GM23248 (cell line): Measurements from ENCODE around the gene NECAP2. TPM values are rescaled to one million over a fixed set of nuclear protein-coding genes. Genes with fewer than 3 reads are reported as not detected.
A peak's percentile ranks its signal among the peaks of the same experiment; 100 is the strongest.
"Not testable (repeated sequence)": the region's sequence is repeated elsewhere in the genome, so short reads cannot be mapped to it uniquely, and the experiment has no call there.

Source experiments
- DNase-seq: peaks from one replicate; pipeline ENCODE4 v3.0.0-alpha.2; 2015
- H2AFZ ChIP-seq: fragments of 200-600 bp; sonication (generic); 2 replicates; pipeline ENCODE4 v1.6.1; 2016; ENCODE audit warnings: antibody characterized with exemption
- H3F3A ChIP-seq: fragments of 200-600 bp; sonication (generic); 2 replicates; pipeline ENCODE4 v1.6.1; 2016; ENCODE audit warnings: mild to moderate bottlenecking, antibody characterized with exemption, mixed run types; ENCODE audit not compliant: insufficient read depth
- H3K27ac ChIP-seq: fragments of 200-600 bp; sonication (generic); 2 replicates; pipeline ENCODE4 v1.5.1; 2016; ENCODE audit warnings: mild to moderate bottlenecking
- H3K27me3 ChIP-seq: fragments of 200-600 bp; sonication (generic); replicated peaks from 2 replicates; pipeline ENCODE4 v1.6.1; 2016; ENCODE audit warnings: mild to moderate bottlenecking; ENCODE audit not compliant: insufficient read depth
- H3K36me3 ChIP-seq: fragments of 200-600 bp; sonication (generic); 2 replicates; pipeline ENCODE4 v1.6.1; 2016; ENCODE audit warnings: low read depth, mild to moderate bottlenecking
- H3K4me1 ChIP-seq: fragments of 200-600 bp; sonication (generic); 2 replicates; pipeline ENCODE4 v1.6.1; 2016; ENCODE audit warnings: mild to moderate bottlenecking; ENCODE audit not compliant: insufficient read depth
- H3K4me2 ChIP-seq: fragments of 200-600 bp; sonication (generic); one replicate; pipeline ENCODE4 v1.6.1; 2016; ENCODE audit warnings: mild to moderate bottlenecking; ENCODE audit not compliant: unreplicated experiment
- H3K4me3 ChIP-seq: fragments of 200-600 bp; sonication (generic); 2 replicates; pipeline ENCODE4 v1.5.1; 2016; ENCODE audit warnings: mild to moderate bottlenecking
- H3K79me2 ChIP-seq: fragments of 200-600 bp; sonication (generic); 2 replicates; pipeline ENCODE4 v1.6.1; 2016; ENCODE audit warnings: mild to moderate bottlenecking; ENCODE audit not compliant: insufficient read depth
- H3K9ac ChIP-seq: fragments of 200-600 bp; sonication (generic); 2 replicates; pipeline ENCODE4 v1.6.1; 2016; ENCODE audit warnings: mild to moderate bottlenecking
- H3K9me2 ChIP-seq: fragments of 200-600 bp; sonication (generic); 2 replicates; pipeline ENCODE4 v1.6.1; 2016; ENCODE audit warnings: mixed run types, mild to moderate bottlenecking, moderate library complexity; ENCODE audit not compliant: insufficient read depth
- H3K9me3 ChIP-seq: fragments of 200-600 bp; sonication (generic); one replicate; pipeline ENCODE4 v1.6.1; 2017; ENCODE audit warnings: low read depth
- H4K20me1 ChIP-seq: fragments of 200-600 bp; sonication (generic); 2 replicates; pipeline ENCODE4 v1.6.0; 2016; ENCODE audit not compliant: insufficient read depth
- EZH2 ChIP-seq: fragments of 200-600 bp; sonication (generic); IDR thresholded peaks from 2 replicates; pipeline ENCODE4 v1.6.1; 2018; ENCODE audit warnings: antibody characterized with exemption, mild to moderate bottlenecking; ENCODE audit not compliant: insufficient read depth, poor library complexity, severe bottlenecking
- EZH2phosphoT487 ChIP-seq: fragments of 200-600 bp; sonication (generic); IDR thresholded peaks from 2 replicates; pipeline ENCODE4 v1.6.1; 2018; ENCODE audit warnings: antibody characterized with exemption, moderate library complexity, mild to moderate bottlenecking, low read depth; ENCODE audit not compliant: insufficient read depth
- WGBS, 2 experiments: methylation state at CpG; one replicate each; pipeline ENCODE4 v1.1.6; 2015 to 2017; ENCODE audit warnings: low lambda C conversion rate in 2 of 2, low coverage in 1 of 2; ENCODE audit errors: missing lambda C conversion rate in 2 of 2; 5-methylcytosine and 5-hydroxymethylcytosine counted together
- in situ Hi-C: fragments of 300-500 bp; cut with MboI; formaldehyde crosslinking; loops from 2 replicates; pipeline ENCODE4 v1.15.0; 2020
- polyA plus RNA-seq: library from polyadenylated mRNA; unstranded; fragments of >200 nt; fragmentation: Nextera tagmentation; extraction: Ambion mirVana; gene quantifications from 2 replicates; pipeline ENCODE4 v1.2.1, GENCODE V29; 2016
- total RNA-seq: library from RNA; depleted of rRNA; stranded (reverse); fragments of >200 nt; shearing (Covaris generic); gene quantifications from 2 replicates; pipeline ENCODE4 v1.2.3, GENCODE V29; 2014

NECAP2 gene
- total and polyA plus RNA-seq, 2 experiments from 2014 or later = 102 to 117 TPM

GRCh38 chr1:16489195-16489880 is 48.8 kb downstream of the NECAP2 start:
- H3K9me2 ChIP-seq, H3K4me3 ChIP-seq, H3K36me3 ChIP-seq, H3K4me1 ChIP-seq, H2AFZ ChIP-seq, H3K27ac ChIP-seq, H3K9me3 ChIP-seq, H3K27me3 ChIP-seq, H3K4me2 ChIP-seq, H3K9ac ChIP-seq, H3F3A ChIP-seq, H4K20me1 ChIP-seq, DNase-seq, in situ Hi-C loops: not testable (repeated sequence)
- WGBS, 2 experiments = 90 to 91% methylated on average over 9 of the region's 9 CpGs
- H3K79me2 ChIP-seq = peaks cover 11% of the 10 kb centered on the region

GRCh38 chr1:16491056-16491675 is 50.6 kb downstream of the NECAP2 start:
- no peaks in the 10 kb centered on the region for H3K27me3 ChIP-seq
- H3K4me1 ChIP-seq = no peaks in the 10 kb centered on the region
- H3F3A ChIP-seq = no peaks in the 10 kb centered on the region
- in situ Hi-C loops = no loop called here
- peaks cover 5% of the 10 kb centered on the region; the same call in 1 of the 2 replicates for H4K20me1 ChIP-seq
- no peak overlapping the region for H3K4me2 ChIP-seq
- peaks cover 11% of the 10 kb centered on the region for H3K79me2 ChIP-seq
- H3K9ac ChIP-seq = no peak overlapping the region
- H3K9me3 ChIP-seq = no peaks in the 10 kb centered on the region
- 92 to 95% methylated on average over 8 to 9 of the region's 9 CpGs for whole genome bisulfite sequencing, 2 experiments
- no peak for DNase-seq
- no peaks in the 10 kb centered on the region for H3K9me2 ChIP-seq
- H2AFZ ChIP-seq = no peak overlapping the region
- TF ChIP-seq EZH2phosphoT487 (no peak), EZH2 (no peak)
- no peak overlapping the region for H3K4me3 ChIP-seq
- no peak overlapping the region for H3K27ac ChIP-seq
- H3K36me3 ChIP-seq = no peaks in the 10 kb centered on the region

GRCh38 chr1:16492937-16493336 is 52.4 kb downstream of the NECAP2 start:
- H3K4me2 ChIP-seq, H3K36me3 ChIP-seq, H3K4me1 ChIP-seq, H3K9me3 ChIP-seq, H4K20me1 ChIP-seq, H3K9me2 ChIP-seq, H2AFZ ChIP-seq, DNase-seq, H3F3A ChIP-seq, H3K27ac ChIP-seq, H3K9ac ChIP-seq, in situ Hi-C loops, H3K27me3 ChIP-seq, H3K4me3 ChIP-seq: not testable (repeated sequence)
- H3K79me2 ChIP-seq = peaks cover 11% of the 10 kb centered on the region
- WGBS, 2 experiments = 84 to 85% methylated on average over 7 of the region's 7 CpGs

- H3K9me2 ChIP-seq, H3K9me3 ChIP-seq, H3K4me3 ChIP-seq, H2AFZ ChIP-seq, in situ Hi-C loops, H3K27ac ChIP-seq, H3K4me2 ChIP-seq, DNase-seq, H4K20me1 ChIP-seq, H3F3A ChIP-seq, H3K4me1 ChIP-seq, H3K36me3 ChIP-seq, H3K27me3 ChIP-seq, H3K9ac ChIP-seq: not testable (repeated sequence)
- H3K79me2 ChIP-seq = peaks cover 16% of the 10 kb centered on the region
- 85 to 86% methylated on average over 9 of the region's 9 CpGs for WGBS, 2 experiments
Observed at GRCh38 chr1:16493731-16494130, 53.2 kb downstream of the NECAP2 start.

- peak; percentile 6 for DNase-seq
- H3K9ac ChIP-seq, H3K4me3 ChIP-seq, H3K27ac ChIP-seq, H3K4me1 ChIP-seq, H3K4me2 ChIP-seq, H4K20me1 ChIP-seq, H3F3A ChIP-seq, H3K27me3 ChIP-seq, H3K36me3 ChIP-seq, H3K9me2 ChIP-seq, in situ Hi-C loops, H2AFZ ChIP-seq, H3K9me3 ChIP-seq: not testable (repeated sequence)
- H3K79me2 ChIP-seq = peaks cover 15% of the 10 kb centered on the region
- 88 to 89% methylated on average over 5 of the region's 5 CpGs for WGBS, 2 experiments
Observed at GRCh38 chr1:16497474-16497904, 57.0 kb downstream of the NECAP2 start.

- H4K20me1 ChIP-seq, H3K27ac ChIP-seq, H3K36me3 ChIP-seq, H3K79me2 ChIP-seq, H3K4me1 ChIP-seq, DNase-seq, H3K9me2 ChIP-seq, H3K9me3 ChIP-seq, in situ Hi-C loops, H3K27me3 ChIP-seq, H3F3A ChIP-seq: not testable (repeated sequence)
- Histone ChIP-seq H3K4me2 (peak overlapping the region; percentile 82), H2AFZ (peak overlapping the region; percentile 95), H3K4me3 (peak overlapping the region; percentile 82), H3K9ac (peak overlapping the region; percentile 81)
- WGBS, 2 experiments = 37 to 39% methylated on average over 10 of the region's 10 CpGs
Observed at GRCh38 chr1:16498047-16498446, 57.5 kb downstream of the NECAP2 start.
